VCaP (cell line): ENCODE measurements around the gene CFAP91.

Experiments
- H3K27ac ChIP-seq: fragments of 450-650 bp; 2 replicates; pipeline ENCODE4 v1.5.1; 2017
- CTCF ChIP-seq: fragments of 450-650 bp; conservative IDR thresholded peaks from 2 replicates; pipeline ENCODE4 v1.5.1; 2017; ENCODE audit warnings: mild to moderate bottlenecking, moderate library complexity

CFAP91 gene

GRCh38 chr3:119715105-119715504 is 12.3 kb downstream of the CFAP91 start:
- peak overlapping the region; percentile 71 for H3K27ac ChIP-seq
- TF ChIP-seq CTCF: no peak

- no peak for TF ChIP-seq CTCF
- peak overlapping the region; percentile 71 for H3K27ac ChIP-seq
These were observed 14.2 kb downstream of the CFAP91 start for GRCh38 chr3:119716998-119717397.

GRCh38 chr3:119717520-119717919 is 14.7 kb downstream of the CFAP91 start:
- no peak for TF ChIP-seq CTCF
- peak overlapping the region; percentile 71 for H3K27ac ChIP-seq

GRCh38 chr3:119723022-119723421 is 20.2 kb downstream of the CFAP91 start:
- TF ChIP-seq CTCF: no peak
- no peak overlapping the region for H3K27ac ChIP-seq

- no peak for TF ChIP-seq CTCF
- H3K27ac ChIP-seq: no peak overlapping the region
These were observed 24.1 kb downstream of the CFAP91 start for GRCh38 chr3:119726909-119727308.

GRCh38 chr3:119729996-119730395 is 27.2 kb downstream of the CFAP91 start:
- H3K27ac ChIP-seq: no peak overlapping the region
- no peak for TF ChIP-seq CTCF

- H3K27ac ChIP-seq: no peak overlapping the region
These were observed 28.9 kb downstream of the CFAP91 start for GRCh38 chr3:119731560-119732343.

More at GRCh38 chr3:119731560-119732343, 28.9 kb downstream of the CFAP91 start:
- TF ChIP-seq CTCF: no peak
